Transverse colon (tissue), 4 donors: ENCODE measurements around the gene DPYSL5. TPM values are rescaled to one million over a fixed set of nuclear protein-coding genes. Genes with fewer than 3 reads are reported as not detected.

ENCODE experiments used
- DNase-seq: peaks from one replicate; pipeline ENCODE4 v3.0.0-alpha.2; 2019
- H3K27ac ChIP-seq, 4 donors: fragments of 200-600 bp; sonication (generic); 2 replicates each; pipeline ENCODE4 v1.5.1; 2016 to 2018; ENCODE audit warnings: inconsistent platforms in 4 of 4
- H3K27me3 ChIP-seq: fragments of 200-600 bp; sonication (generic); 2 replicates; pipeline ENCODE4 v1.5.1; 2017; ENCODE audit warnings: inconsistent platforms
- H3K36me3 ChIP-seq, 4 donors: fragments of 200-600 bp; sonication (generic); 2 replicates each; pipeline ENCODE4 v1.5.1; 2017 to 2019; ENCODE audit warnings: inconsistent platforms in 4 of 4
- H3K4me1 ChIP-seq, 4 donors: fragments of 200-600 bp; sonication (generic); 2 replicates each; pipeline ENCODE4 v1.5.1; 2017 to 2020; ENCODE audit warnings: inconsistent platforms in 4 of 4
- H3K4me3 ChIP-seq, 4 donors: fragments of 200-600 bp; sonication (generic); 1 replicate in 1 of 4; 2 replicates in 3 of 4; pipeline versions ENCODE4 v1.5.1 to v1.6.1; 2017 to 2019; ENCODE audit warnings: inconsistent platforms in 4 of 4
- H3K9me3 ChIP-seq, 2 donors: fragments of 200-600 bp; sonication (generic); 2 replicates each; pipeline ENCODE4 v1.5.1; 2017 to 2019; ENCODE audit warnings: inconsistent platforms in 2 of 2
- CTCF ChIP-seq, 5 experiments: fragments of 200-600 bp in 3 of 5; fragments of 450-650 bp in 2 of 5; sonication (generic) in 3 of 5; IDR thresholded peaks; 1 replicate in 2 of 5; 2 replicates in 3 of 5; pipeline ENCODE4 v1.5.1; 2016 to 2017; ENCODE audit warnings: antibody characterized with exemption in 5 of 5, inconsistent platforms in 3 of 5, mild to moderate bottlenecking in 2 of 5, moderate library complexity in 1 of 5
- EP300 ChIP-seq: sonication (generic); formaldehyde crosslinking; IDR thresholded peaks from one replicate; pipeline ENCODE4 v1.6.1; 2017; ENCODE audit warnings: antibody characterized with exemption, low read depth
- POLR2A ChIP-seq: fragments of 450-650 bp; IDR thresholded peaks from one replicate; pipeline ENCODE4 v1.6.1; 2016; ENCODE audit warnings: antibody characterized with exemption, mild to moderate bottlenecking, moderate library complexity
- POLR2AphosphoS5 ChIP-seq, 3 donors: sonication (generic); formaldehyde crosslinking; IDR thresholded peaks; one replicate each; pipeline ENCODE4 v1.6.1; 2016; ENCODE audit warnings: antibody characterized with exemption in 3 of 3
- WGBS, 2 donors: methylation state at CpG; one replicate each; pipeline ENCODE4 v1.1.5; 2018; ENCODE audit warnings: low coverage in 1 of 2; 5-methylcytosine and 5-hydroxymethylcytosine counted together
- in situ Hi-C, 4 donors: fragments of 200-750 bp; cut with MboI; loops; one replicate each; pipeline versions ENCODE4 v1.15.0 to v1.15.1; 2017; ENCODE audit warnings: low sequenced_read_pairs in 3 of 4, low pct_ligation_motif_present in 1 of 4, low pct_unique_long_range_greater_than_20kb in 1 of 4
- intact Hi-C: fragments of 100-400 bp; cut with DNase I; formaldehyde crosslinking; loops from one replicate; pipeline ENCODE4 v1.15.1; 2023; ENCODE audit warnings: low total_unique reads
- total RNA-seq, 4 donors: library from RNA; depleted of rRNA; stranded (reverse); fragments of >200 nt; gene quantifications; one replicate each; pipeline ENCODE4 v1.1.0, GENCODE V29; 2016

DPYSL5 gene
- total RNA-seq, 4 donors from 2014 or later = 0.32 TPM; not detected in 3

DNA sequence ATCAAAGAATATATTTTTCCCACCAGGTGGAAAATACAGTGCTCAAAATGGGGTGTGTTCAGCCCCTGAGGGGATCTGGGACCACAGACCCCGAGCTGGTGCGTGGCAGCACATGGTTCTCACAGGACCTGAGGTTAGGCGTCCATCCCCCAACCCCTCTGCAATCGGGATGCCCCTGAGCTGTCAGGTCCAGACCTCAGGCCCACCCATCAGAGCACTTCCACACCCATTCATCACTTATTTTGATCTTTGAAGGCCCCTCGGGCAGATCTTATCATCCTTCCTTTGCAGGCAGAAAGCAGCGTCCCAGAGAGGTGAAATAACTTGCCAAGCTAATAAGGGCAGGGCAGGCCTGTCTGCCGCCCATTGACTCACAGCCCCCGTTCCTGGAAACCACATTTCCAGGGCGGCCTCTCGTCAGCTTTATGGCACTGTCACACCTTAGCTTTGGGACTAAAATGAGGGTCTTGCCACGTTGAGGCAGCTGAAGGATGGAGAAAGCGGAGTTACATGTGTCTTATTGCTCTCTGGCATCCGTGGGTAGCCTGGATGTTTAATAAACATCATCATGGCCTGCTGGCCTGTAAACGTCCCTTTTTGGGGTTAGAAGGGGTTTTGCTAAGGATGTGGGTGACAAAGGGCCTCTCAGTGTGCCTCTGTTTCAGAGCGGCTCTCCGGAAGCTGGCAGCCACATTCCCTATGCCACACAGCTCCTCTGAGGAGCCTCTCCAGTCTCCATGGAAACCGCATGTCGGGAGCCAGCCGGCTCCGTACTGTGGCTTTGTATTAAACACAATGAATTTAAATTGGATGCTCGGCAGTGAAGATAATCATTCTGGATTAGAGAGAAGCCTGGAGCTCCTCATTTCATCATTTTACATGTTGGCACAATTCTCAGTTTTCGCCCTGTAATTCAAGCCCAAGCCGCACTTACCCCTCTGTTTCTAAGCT is 64.3 kb downstream of the DPYSL5 start:
- H3K4me3 ChIP-seq = no peak overlapping the region
- intact Hi-C loops = no loop called here
- in situ Hi-C loops = no loop called here
- H3K36me3 ChIP-seq = no peaks in the 10 kb centered on the region
- WGBS, 2 donors = 54% methylated on average over 23 of the region's 23 CpGs; no CpG with 5 or more reads in 1 of the 2 donors
- H3K9me3 ChIP-seq = no peaks in the 10 kb centered on the region
- H3K27me3 ChIP-seq = peaks cover 57% of the 10 kb centered on the region
- no peaks in the 10 kb centered on the region for H3K4me1 ChIP-seq
- DNase-seq = no peak
- H3K27ac ChIP-seq = no peak overlapping the region
- TF ChIP-seq POLR2AphosphoS5 (IDR thresholded peaks at IDR 0.05) = no peak
- TF ChIP-seq CTCF (IDR thresholded peaks at IDR 0.05) = no peak
- TF ChIP-seq EP300 = no peak
- TF ChIP-seq POLR2A = no peak

- Histone ChIP-seq H3K36me3 (no peaks in the 10 kb centered on the region), H3K9me3 (no peaks in the 10 kb centered on the region), H3K27me3 (peaks cover 57% of the 10 kb centered on the region), H3K4me1 (no peaks in the 10 kb centered on the region), H3K4me3 (no peak overlapping the region), H3K27ac (no peak overlapping the region)
- 33 to 42% methylated on average over 1 to 2 of the region's 2 CpGs for WGBS, 2 donors
- intact Hi-C loops (no loop called here), in situ Hi-C loops (no loop called here)
- TF ChIP-seq CTCF (IDR thresholded peaks at IDR 0.05) (no peak), EP300 (no peak), POLR2A (no peak), POLR2AphosphoS5 (IDR thresholded peaks at IDR 0.05) (no peak)
- no peak for DNase-seq
Observed at GRCh38 chr2:26913606-26913998, 65.7 kb downstream of the DPYSL5 start.

DNA sequence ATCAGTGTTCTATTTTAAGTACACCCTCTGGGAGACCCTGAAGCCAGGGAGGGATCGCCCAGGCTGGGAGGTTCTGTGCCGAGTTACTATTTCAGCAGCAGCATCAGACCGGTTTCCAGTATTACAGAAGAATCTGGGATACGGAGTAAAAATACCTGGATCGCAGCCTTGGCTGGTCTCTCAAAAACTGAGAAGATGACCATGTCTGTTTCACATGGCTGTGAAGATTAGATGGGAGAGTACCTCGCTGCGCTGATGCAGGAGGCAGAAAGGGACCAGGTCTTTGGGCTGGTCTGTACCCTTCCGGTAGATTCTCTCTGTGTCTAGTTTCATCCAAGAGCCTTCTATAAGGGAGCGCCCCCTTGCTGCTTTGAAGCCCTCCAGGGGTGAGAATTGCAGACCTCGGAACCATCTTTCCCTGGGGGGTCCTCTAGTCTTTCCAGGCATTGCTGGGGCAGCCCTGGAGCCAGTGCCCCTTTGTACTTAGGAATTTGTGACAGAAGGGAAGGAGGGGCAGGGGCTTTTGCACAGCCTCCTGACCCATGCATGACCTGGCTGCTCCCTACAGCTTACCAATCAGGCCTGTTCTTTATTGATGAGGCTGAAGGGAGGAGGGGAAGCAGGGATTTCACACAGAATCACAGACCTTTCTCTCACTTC is 66.2 kb downstream of the DPYSL5 start:
- in situ Hi-C loops = no loop called here
- no peak overlapping the region for H3K27ac ChIP-seq
- DNase-seq = no peak
- no peaks in the 10 kb centered on the region for H3K9me3 ChIP-seq
- H3K4me1 ChIP-seq = no peaks in the 10 kb centered on the region
- intact Hi-C loops = no loop called here
- H3K27me3 ChIP-seq = peaks cover 57% of the 10 kb centered on the region
- no peaks in the 10 kb centered on the region for H3K36me3 ChIP-seq
- no peak overlapping the region for H3K4me3 ChIP-seq
- TF ChIP-seq POLR2A (no peak), EP300 (no peak), POLR2AphosphoS5 (IDR thresholded peaks at IDR 0.05) (no peak), CTCF (IDR thresholded peaks at IDR 0.05) (no peak)
- 83 to 84% methylated on average over 7 to 10 of the region's 10 CpGs for WGBS, 2 donors

DNA sequence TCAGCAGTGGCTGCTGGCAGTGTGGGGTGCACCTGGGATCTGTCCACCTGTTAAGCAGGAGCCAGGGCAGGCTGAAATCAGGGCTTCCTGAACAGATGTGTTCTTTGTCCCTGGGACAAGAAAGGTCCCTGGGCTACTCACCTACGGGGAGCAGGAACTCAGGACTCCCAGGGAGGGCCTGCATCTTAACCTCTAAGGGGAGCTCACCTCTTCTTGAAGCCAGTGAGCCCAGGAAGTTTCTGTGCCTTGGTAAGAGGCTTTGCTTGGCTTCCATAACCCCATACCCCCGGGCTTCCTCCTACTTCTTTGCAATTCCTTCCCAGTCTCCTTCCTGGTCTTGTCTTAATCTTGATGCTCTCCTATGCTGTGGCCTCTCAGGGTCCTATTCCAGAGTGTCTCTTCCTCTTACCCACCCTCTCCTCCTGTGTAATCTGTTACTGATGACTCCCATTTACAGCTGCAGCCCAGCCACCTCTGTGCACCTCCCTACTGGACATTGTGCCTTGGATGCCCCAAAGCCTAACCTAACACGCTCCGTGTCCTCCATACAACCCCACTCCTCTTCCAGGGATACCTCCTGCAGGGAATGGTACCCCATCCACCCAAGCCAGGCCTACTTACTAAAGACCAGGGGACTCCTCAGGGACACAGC is 66.9 kb downstream of the DPYSL5 start:
- in situ Hi-C loops = no loop called here
- TF ChIP-seq POLR2A (no peak), CTCF (IDR thresholded peaks at IDR 0.05) (no peak), POLR2AphosphoS5 (IDR thresholded peaks at IDR 0.05) (no peak), EP300 (no peak)
- no peak for DNase-seq
- intact Hi-C loops = no loop called here
- H3K4me3 ChIP-seq = no peak overlapping the region
- peaks cover 54% of the 10 kb centered on the region for H3K27me3 ChIP-seq
- H3K9me3 ChIP-seq = no peaks in the 10 kb centered on the region
- 67 to 74% methylated on average over 1 to 4 of the region's 4 CpGs for WGBS, 2 donors
- no peaks in the 10 kb centered on the region for H3K4me1 ChIP-seq
- no peaks in the 10 kb centered on the region for H3K36me3 ChIP-seq
- H3K27ac ChIP-seq = no peak overlapping the region
